CD1c-positive myeloid dendritic cell (primary cell): ENCODE data around the gene ANKRD49.
"Not testable (repeated sequence)": the region's sequence is repeated elsewhere in the genome, so short reads cannot be mapped to it uniquely, and the experiment has no call there.

Source experiments
- DNase-seq: peaks from one replicate; pipeline ENCODE4 v3.0.0-alpha.2; 2016; ENCODE audit errors: extremely low spot score

Gene ANKRD49

GRCh38 chr11:94506513-94506912 lies 12.7 kb downstream of the ANKRD49 start:
- DNase-seq, result not testable (repeated sequence)

- peak; percentile 20 for DNase-seq
Measured at GRCh38 chr11:94507485-94507884, 13.7 kb downstream of the ANKRD49 start.

GRCh38 chr11:94511932-94512781 lies 18.4 kb downstream of the ANKRD49 start, which contains the start of gene C11orf97:
Gene C11orf97 (plus strand): TSS chr11:94512461. CDS start chr11:94512529, 68 bp downstream.
- DNase-seq, result peak; percentile 56

GRCh38 chr11:94513091-94513490 lies 19.3 kb downstream of the ANKRD49 start:
- no peak for DNase-seq

- DNase-seq, result no peak
Measured at GRCh38 chr11:94515398-94515797, 21.6 kb downstream of the ANKRD49 start.

GRCh38 chr11:94516725-94517124 lies 22.9 kb downstream of the ANKRD49 start:
- DNase-seq, result no peak

GRCh38 chr11:94518300-94518699 lies 24.5 kb downstream of the ANKRD49 start:
- DNase-seq, result no peak

- peak; percentile 64 for DNase-seq
Measured at GRCh38 chr11:94519478-94520084, 25.8 kb downstream of the ANKRD49 start.

GRCh38 chr11:94521684-94522083 lies 27.9 kb downstream of the ANKRD49 start:
- peak; percentile 33 for DNase-seq

- no peak for DNase-seq
Measured at GRCh38 chr11:94524341-94524740, 30.6 kb downstream of the ANKRD49 start.

- DNase-seq, result peak; percentile 60
Measured at GRCh38 chr11:94525546-94526324, 32.0 kb downstream of the ANKRD49 start.

GRCh38 chr11:94526645-94527438 lies 33.1 kb downstream of the ANKRD49 start:
- DNase-seq, result peak; percentile 24

GRCh38 chr11:94528551-94528950 lies 34.8 kb downstream of the ANKRD49 start:
- no peak for DNase-seq

- DNase-seq, result no peak
Measured at GRCh38 chr11:94532211-94532610, 38.4 kb downstream of the ANKRD49 start.

GRCh38 chr11:94533206-94533605 lies 39.4 kb downstream of the ANKRD49 start:
- no peak for DNase-seq

GRCh38 chr11:94533696-94534630 lies 40.2 kb downstream of the ANKRD49 start:
- peak; percentile 23 for DNase-seq

- DNase-seq, result no peak
Measured at GRCh38 chr11:94536386-94536785, 42.6 kb downstream of the ANKRD49 start.

- no peak for DNase-seq
Measured at GRCh38 chr11:94537031-94537600, 43.3 kb downstream of the ANKRD49 start.

GRCh38 chr11:94539420-94539819 lies 45.6 kb downstream of the ANKRD49 start:
- no peak for DNase-seq
